ENCODE measurements around the gene KERA. TPM values are rescaled to one million over a fixed set of nuclear protein-coding genes. Genes with fewer than 3 reads are reported as not detected.

The KERA gene
- total RNA-seq, 4 donors from 2014 or later, result not detected

DNA sequence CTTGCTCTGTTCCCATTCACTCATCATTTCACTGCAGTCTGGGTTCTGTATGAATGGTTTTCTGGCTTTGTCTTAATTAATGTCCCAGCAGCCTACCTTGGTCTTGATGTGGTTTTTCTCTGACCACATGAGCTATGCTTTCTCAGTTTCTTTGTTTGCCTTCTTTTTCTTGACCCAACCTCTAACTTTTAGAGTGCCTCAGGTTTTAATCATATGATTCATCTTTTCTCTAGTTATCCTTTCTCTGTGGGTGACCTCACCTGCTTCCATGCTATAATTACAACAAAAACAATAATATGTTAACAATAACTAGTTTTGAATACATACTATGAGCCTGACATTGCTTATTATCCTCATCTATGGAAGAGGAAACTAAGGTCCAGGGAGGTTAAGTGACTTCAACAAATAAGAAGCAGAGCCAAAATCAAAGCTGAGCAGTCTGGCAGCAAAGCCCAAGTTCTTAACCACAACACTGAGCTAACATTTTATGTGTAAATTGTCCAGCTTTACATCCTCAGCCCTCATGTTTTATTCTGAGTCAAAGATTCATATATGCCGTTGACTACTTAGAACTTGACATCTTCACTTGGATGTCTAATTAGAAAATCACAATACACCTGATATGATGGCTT, 48.4 kb downstream of the KERA start:
- H3K36me3 ChIP-seq, result no peaks in the 10 kb centered on the region
- no peaks in the 10 kb centered on the region for H3K4me1 ChIP-seq
- H3K9me3 ChIP-seq, result no peaks in the 10 kb centered on the region
- H3K4me3 ChIP-seq, result no peak overlapping the region
- no peak overlapping the region for H3K27ac ChIP-seq
- TF ChIP-seq, protein P1, sequence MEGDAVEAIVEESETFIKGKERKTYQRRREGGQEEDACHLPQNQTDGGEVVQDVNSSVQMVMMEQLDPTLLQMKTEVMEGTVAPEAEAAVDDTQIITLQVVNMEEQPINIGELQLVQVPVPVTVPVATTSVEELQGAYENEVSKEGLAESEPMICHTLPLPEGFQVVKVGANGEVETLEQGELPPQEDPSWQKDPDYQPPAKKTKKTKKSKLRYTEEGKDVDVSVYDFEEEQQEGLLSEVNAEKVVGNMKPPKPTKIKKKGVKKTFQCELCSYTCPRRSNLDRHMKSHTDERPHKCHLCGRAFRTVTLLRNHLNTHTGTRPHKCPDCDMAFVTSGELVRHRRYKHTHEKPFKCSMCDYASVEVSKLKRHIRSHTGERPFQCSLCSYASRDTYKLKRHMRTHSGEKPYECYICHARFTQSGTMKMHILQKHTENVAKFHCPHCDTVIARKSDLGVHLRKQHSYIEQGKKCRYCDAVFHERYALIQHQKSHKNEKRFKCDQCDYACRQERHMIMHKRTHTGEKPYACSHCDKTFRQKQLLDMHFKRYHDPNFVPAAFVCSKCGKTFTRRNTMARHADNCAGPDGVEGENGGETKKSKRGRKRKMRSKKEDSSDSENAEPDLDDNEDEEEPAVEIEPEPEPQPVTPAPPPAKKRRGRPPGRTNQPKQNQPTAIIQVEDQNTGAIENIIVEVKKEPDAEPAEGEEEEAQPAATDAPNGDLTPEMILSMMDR (IDR thresholded peaks at IDR 0.05), result no peak
- no peak for TF ChIP-seq POLR2A (IDR thresholded peaks at IDR 0.05)
- H3K27me3 ChIP-seq, result no peaks in the 10 kb centered on the region
- no peak for DNase-seq

DNA sequence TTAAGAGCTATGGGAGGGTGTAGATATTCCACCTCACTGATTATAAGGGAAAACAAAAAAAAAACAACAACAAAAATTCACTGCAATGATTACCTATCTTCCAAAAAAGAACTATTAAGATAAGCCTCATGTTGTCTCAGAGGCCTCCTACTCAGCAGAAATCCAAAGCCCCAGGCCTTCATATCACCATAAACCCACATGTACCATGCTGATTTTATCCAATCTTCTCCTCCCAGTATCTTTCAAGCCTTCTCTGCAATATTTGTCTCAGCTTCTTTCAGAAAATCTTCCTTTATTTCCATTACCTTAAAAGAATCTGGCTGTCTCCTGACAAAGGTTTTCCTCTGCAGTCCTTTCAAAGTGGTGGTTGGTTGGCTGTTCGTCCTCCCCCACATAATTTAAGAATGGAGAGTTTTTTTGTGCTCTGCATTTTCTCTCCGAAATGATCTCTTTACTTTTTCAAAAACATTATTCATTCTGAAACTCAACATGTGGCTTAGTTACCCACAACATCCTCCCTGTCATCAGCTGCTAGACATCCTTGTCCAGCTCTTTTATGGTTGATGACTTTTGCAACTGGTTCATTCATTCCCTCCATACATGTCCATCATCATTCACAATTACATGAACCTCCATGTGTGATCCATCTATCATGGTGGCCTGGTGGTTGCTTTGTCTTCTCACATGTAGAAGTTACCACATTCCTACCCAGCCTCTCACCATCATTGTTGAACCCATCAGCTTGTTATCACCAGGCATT, 50.1 kb downstream of the KERA start:
- DNase-seq, result no peak
- no peak overlapping the region for H3K4me3 ChIP-seq
- H3K27me3 ChIP-seq, result no peaks in the 10 kb centered on the region
- no peaks in the 10 kb centered on the region for H3K9me3 ChIP-seq
- TF ChIP-seq, protein P1 (IDR thresholded peaks at IDR 0.05), result no peak
- no peaks in the 10 kb centered on the region for H3K4me1 ChIP-seq
- no peak overlapping the region for H3K27ac ChIP-seq
- H3K36me3 ChIP-seq, result no peaks in the 10 kb centered on the region

- Histone ChIP-seq H3K9me3 (no peaks in the 10 kb centered on the region), H3K27me3 (no peaks in the 10 kb centered on the region), H3K4me1 (no peaks in the 10 kb centered on the region), H3K27ac (no peak within 1 kb of the TSS), H3K36me3 (no peaks in the 10 kb centered on the region), H3K4me3 (no peak within 1 kb of the TSS)
- no peak for TF ChIP-seq POLR2A (IDR thresholded peaks at IDR 0.05)
- TF ChIP-seq, protein P1 (IDR thresholded peaks at IDR 0.05), result no peak
- DNase-seq, result no peak
These were observed 53.0 kb downstream of the KERA start, which contains the start of gene EPYC for GRCh38 chr12:91004872-91005271. Gene EPYC (minus strand): TSS chr12:91004972. CDS start chr12:91002565, 2,407 bp downstream.

GRCh38 chr12:91003737-91004136, 54.1 kb downstream of the KERA start:
- Histone ChIP-seq H3K9me3 (no peaks in the 10 kb centered on the region), H3K36me3 (no peaks in the 10 kb centered on the region), H3K27me3 (no peaks in the 10 kb centered on the region), H3K4me3 (no peak overlapping the region), H3K4me1 (no peaks in the 10 kb centered on the region), H3K27ac (no peak overlapping the region)
- DNase-seq, result no peak
- TF ChIP-seq, protein P1 (IDR thresholded peaks at IDR 0.05), result no peak
- no peak for TF ChIP-seq POLR2A (IDR thresholded peaks at IDR 0.05)

- no peak for DNase-seq
- Histone ChIP-seq H3K4me3 (no peak overlapping the region), H3K27ac (no peak overlapping the region), H3K9me3 (no peaks in the 10 kb centered on the region), H3K36me3 (no peaks in the 10 kb centered on the region), H3K4me1 (no peaks in the 10 kb centered on the region), H3K27me3 (no peaks in the 10 kb centered on the region)
- TF ChIP-seq, protein P1 (IDR thresholded peaks at IDR 0.05), result no peak
- no peak for TF ChIP-seq POLR2A (IDR thresholded peaks at IDR 0.05)
These were observed 56.5 kb downstream of the KERA start for GRCh38 chr12:91001306-91001705.

Other genes with a start within 250 kb of the KERA start
- not detected for gene CCER1, start 102.8 kb downstream of the KERA start, total RNA-seq
- gene EPYC, start 53.1 kb downstream of the KERA start, total RNA-seq, result not detected
- gene LUM, start 53.5 kb upstream of the KERA start, total RNA-seq, result 10 to 100 TPM; 31.5 to 65.2 (median 49.9) TPM
- 100 to 1,000 TPM; 142 to 543 (median 309) TPM for gene DCN, start 124.8 kb upstream of the KERA start, total RNA-seq